Ectodermal cell (in vitro differentiated cells): ENCODE data around the gene ITPRID1.

Experiments used
- H3K27ac ChIP-seq: 2 replicates; pipeline ENCODE4 v1.7.0; 2013; ENCODE audit warnings: mild to moderate bottlenecking, low read depth, low read length; ENCODE audit not compliant: insufficient read depth, poor library complexity, severe bottlenecking
- H3K27me3 ChIP-seq: 2 replicates; pipeline ENCODE4 v1.7.0; 2013; ENCODE audit warnings: mild to moderate bottlenecking, low read length; ENCODE audit not compliant: insufficient read depth, control insufficient read depth, poor library complexity, severe bottlenecking
- H3K36me3 ChIP-seq: one replicate; pipeline ENCODE4 v1.7.0; 2013; ENCODE audit warnings: low read length; ENCODE audit not compliant: control insufficient read depth, insufficient read depth
- H3K4me1 ChIP-seq: one replicate; pipeline ENCODE4 v1.7.0; 2013; ENCODE audit warnings: low read length; ENCODE audit not compliant: control insufficient read depth, insufficient read depth
- H3K4me3 ChIP-seq: 2 replicates; pipeline ENCODE4 v1.7.0; 2013; ENCODE audit warnings: low read depth, low read length, control low read depth; ENCODE audit not compliant: insufficient read depth
- H3K9me3 ChIP-seq: 2 replicates; pipeline ENCODE4 v1.7.0; 2013; ENCODE audit warnings: mild to moderate bottlenecking, low read length, moderate library complexity; ENCODE audit not compliant: control insufficient read depth
- WGBS, 2 experiments: methylation state at CpG; one replicate each; pipeline ENCODE4 v1.1.7; 2013; ENCODE audit warnings: missing lambda C conversion rate in 2 of 2; 5-methylcytosine and 5-hydroxymethylcytosine counted together

The ITPRID1 gene

GRCh38 chr7:31549611-31550010, 35.7 kb downstream of the ITPRID1 start:
- Histone ChIP-seq H3K36me3 (no peaks in the 10 kb centered on the region), H3K27ac (no peak overlapping the region), H3K9me3 (no peaks in the 10 kb centered on the region), H3K27me3 (no peaks in the 10 kb centered on the region), H3K4me1 (no peaks in the 10 kb centered on the region), H3K4me3 (no peak overlapping the region)

GRCh38 chr7:31550432-31550831, 36.5 kb downstream of the ITPRID1 start:
- Histone ChIP-seq H3K9me3 (no peaks in the 10 kb centered on the region), H3K4me3 (no peak overlapping the region), H3K4me1 (no peaks in the 10 kb centered on the region), H3K27me3 (no peaks in the 10 kb centered on the region), H3K27ac (no peak overlapping the region), H3K36me3 (no peaks in the 10 kb centered on the region)
- 80 to 91% methylated on average over 1 of the region's 1 CpG for WGBS, 2 experiments

- Histone ChIP-seq H3K4me1 (no peaks in the 10 kb centered on the region), H3K36me3 (no peaks in the 10 kb centered on the region), H3K27me3 (no peaks in the 10 kb centered on the region), H3K4me3 (no peak overlapping the region), H3K27ac (no peak overlapping the region), H3K9me3 (no peaks in the 10 kb centered on the region)
Measured at GRCh38 chr7:31553661-31554081, 39.8 kb downstream of the ITPRID1 start.

GRCh38 chr7:31562002-31562401, 48.1 kb downstream of the ITPRID1 start:
- Histone ChIP-seq H3K4me3 (no peak overlapping the region), H3K9me3 (no peaks in the 10 kb centered on the region), H3K27me3 (no peaks in the 10 kb centered on the region), H3K27ac (no peak overlapping the region), H3K4me1 (no peaks in the 10 kb centered on the region), H3K36me3 (no peaks in the 10 kb centered on the region)
- no CpG with 5 or more reads among the region's 1 CpG for WGBS, 2 experiments

- Histone ChIP-seq H3K27ac (no peak overlapping the region), H3K9me3 (no peaks in the 10 kb centered on the region), H3K36me3 (no peaks in the 10 kb centered on the region), H3K4me1 (no peaks in the 10 kb centered on the region), H3K4me3 (no peak overlapping the region), H3K27me3 (no peaks in the 10 kb centered on the region)
- WGBS, 2 experiments: 68 to 69% methylated on average over 5 of the region's 5 CpGs
Measured at GRCh38 chr7:31563522-31563921, 49.6 kb downstream of the ITPRID1 start.

GRCh38 chr7:31563951-31564350, 50.1 kb downstream of the ITPRID1 start:
- Histone ChIP-seq H3K27me3 (no peaks in the 10 kb centered on the region), H3K27ac (no peak overlapping the region), H3K4me3 (no peak overlapping the region), H3K9me3 (no peaks in the 10 kb centered on the region), H3K4me1 (no peaks in the 10 kb centered on the region), H3K36me3 (no peaks in the 10 kb centered on the region)
- 97 to 98% methylated on average over 3 of the region's 3 CpGs for WGBS, 2 experiments

GRCh38 chr7:31564661-31565060, 50.8 kb downstream of the ITPRID1 start:
- H3K27me3 ChIP-seq: no peaks in the 10 kb centered on the region
- H3K4me3 ChIP-seq: no peak overlapping the region
- H3K4me1 ChIP-seq: no peaks in the 10 kb centered on the region
- 78 to 86% methylated on average over 5 of the region's 5 CpGs for WGBS, 2 experiments
- H3K9me3 ChIP-seq: no peaks in the 10 kb centered on the region
- no peaks in the 10 kb centered on the region for H3K36me3 ChIP-seq
- no peak overlapping the region for H3K27ac ChIP-seq

- no peak overlapping the region for H3K4me3 ChIP-seq
- H3K27me3 ChIP-seq: no peaks in the 10 kb centered on the region
- no peaks in the 10 kb centered on the region for H3K9me3 ChIP-seq
- no peak overlapping the region for H3K27ac ChIP-seq
- no peaks in the 10 kb centered on the region for H3K36me3 ChIP-seq
- WGBS, 2 experiments: 90 to 95% methylated on average over 4 of the region's 4 CpGs
- no peaks in the 10 kb centered on the region for H3K4me1 ChIP-seq
Measured at GRCh38 chr7:31569528-31569927, 55.6 kb downstream of the ITPRID1 start.

- Histone ChIP-seq H3K27me3 (no peaks in the 10 kb centered on the region), H3K4me3 (no peak overlapping the region), H3K9me3 (no peaks in the 10 kb centered on the region), H3K4me1 (no peaks in the 10 kb centered on the region), H3K36me3 (no peaks in the 10 kb centered on the region), H3K27ac (no peak overlapping the region)
- WGBS, 2 experiments: 60 to 72% methylated on average over 2 of the region's 2 CpGs
Measured at GRCh38 chr7:31583526-31583925, 69.6 kb downstream of the ITPRID1 start.

GRCh38 chr7:31583942-31584341, 70.1 kb downstream of the ITPRID1 start:
- Histone ChIP-seq H3K4me3 (no peak overlapping the region), H3K27ac (no peak overlapping the region), H3K27me3 (no peaks in the 10 kb centered on the region), H3K9me3 (no peaks in the 10 kb centered on the region), H3K36me3 (no peaks in the 10 kb centered on the region), H3K4me1 (no peaks in the 10 kb centered on the region)

- Histone ChIP-seq H3K36me3 (no peaks in the 10 kb centered on the region), H3K27me3 (no peaks in the 10 kb centered on the region), H3K4me1 (no peaks in the 10 kb centered on the region), H3K4me3 (no peak overlapping the region), H3K9me3 (peaks cover 3% of the 10 kb centered on the region), H3K27ac (no peak overlapping the region)
Measured at GRCh38 chr7:31595390-31595789, 81.5 kb downstream of the ITPRID1 start.
